HepG2 (cell line): ENCODE results near the gene ELP5. TPM values are rescaled to one million over a fixed set of nuclear protein-coding genes. Genes with fewer than 3 reads are reported as not detected.

Source experiments
- CEBPB ChIP-seq: IDR thresholded peaks from 2 replicates; pipeline ENCODE4 v1.6.1; 2011; ENCODE audit warnings: low read depth, low read length, improper control_type of control experiment, borderline replicate concordance
- CTCF ChIP-seq: sonication (generic); formaldehyde crosslinking; IDR thresholded peaks from 2 replicates; pipeline ENCODE4 v1.5.0; 2020; ENCODE audit warnings: mild to moderate bottlenecking, missing genetic modification reagents, moderate library complexity
- ETS1 ChIP-seq: sonication (generic); formaldehyde crosslinking; IDR thresholded peaks from 2 replicates; pipeline ENCODE4 v1.4.0; 2020; ENCODE audit warnings: missing genetic modification reagents
- GABPA ChIP-seq, 2 experiments: IDR thresholded peaks; 2 replicates each; pipeline ENCODE4 v1.6.1; 2011 to 2016; ENCODE audit warnings: low read depth in 2 of 2, low read length in 1 of 2, missing biosample characterization in 1 of 2, missing genetic modification characterization in 1 of 2
- KDM5B ChIP-seq: sonication (generic); formaldehyde crosslinking; IDR thresholded peaks from 2 replicates; pipeline ENCODE4 v1.4.0; 2020; ENCODE audit warnings: missing genetic modification reagents, mild to moderate bottlenecking, borderline replicate concordance
- KLF11 ChIP-seq: IDR thresholded peaks from 2 replicates; pipeline ENCODE4 v1.6.1; 2016; ENCODE audit warnings: missing compliant biosample characterization
- KLF12 ChIP-seq: sonication (generic); formaldehyde crosslinking; IDR thresholded peaks from 2 replicates; pipeline ENCODE4 v1.4.0; 2020; ENCODE audit warnings: missing genetic modification reagents, borderline replicate concordance
- NFYC ChIP-seq: IDR thresholded peaks from 2 replicates; pipeline ENCODE4 v1.6.1; 2016; ENCODE audit warnings: missing genetic modification reagents, missing compliant biosample characterization
- SCMH1 ChIP-seq: sonication (generic); formaldehyde crosslinking; IDR thresholded peaks from 2 replicates; pipeline ENCODE4 v1.9.0; 2021; ENCODE audit warnings: missing genetic modification reagents, mild to moderate bottlenecking, borderline replicate concordance
- SMC3 ChIP-seq: IDR thresholded peaks from 2 replicates; pipeline ENCODE4 v1.6.1; 2011; ENCODE audit warnings: low read length, improper control_type of control experiment
- SOX13 ChIP-seq, 3 experiments: fragments of 450-650 bp in 1 of 3; sonication (generic) in 1 of 3; formaldehyde crosslinking in 1 of 3; IDR thresholded peaks in 2 of 3; conservative IDR thresholded peaks in 1 of 3; 2 replicates each; pipeline versions ENCODE4 v1.5.0 to v1.6.1; 2016 to 2020; ENCODE audit warnings: antibody characterized with exemption in 1 of 3, mild to moderate bottlenecking in 1 of 3, missing compliant biosample characterization in 1 of 3, missing genetic modification reagents in 1 of 3, moderate library complexity in 1 of 3
- TMF1 ChIP-seq: sonication (generic); formaldehyde crosslinking; IDR thresholded peaks from 2 replicates; pipeline ENCODE4 v1.8.1; 2022; ENCODE audit warnings: low read depth, missing genetic modification reagents
- ZNF10 ChIP-seq: sonication (generic); formaldehyde crosslinking; IDR thresholded peaks from 2 replicates; pipeline ENCODE4 v1.4.0; 2020; ENCODE audit warnings: mild to moderate bottlenecking, low read depth, missing genetic modification reagents, borderline replicate concordance
- ZNF326 ChIP-seq: sonication (generic); formaldehyde crosslinking; IDR thresholded peaks from 2 replicates; pipeline ENCODE4 v1.4.0; 2020; ENCODE audit warnings: missing genetic modification reagents, borderline replicate concordance
- ZNF432 ChIP-seq: sonication (generic); formaldehyde crosslinking; IDR thresholded peaks from 2 replicates; pipeline ENCODE4 v1.5.0; 2020; ENCODE audit warnings: missing genetic modification reagents, mild to moderate bottlenecking, borderline replicate concordance
- ZNF652 ChIP-seq: IDR thresholded peaks from 2 replicates; pipeline ENCODE4 v1.6.1; 2016; ENCODE audit warnings: low read depth, borderline replicate concordance
- polyA plus RNA-seq, 8 experiments: library from polyadenylated mRNA; depleted of rRNA in 3 of 8; stranded (reverse) in 7 of 8; unstranded in 1 of 8; fragments of >200 nt; fragmentation: Illumina TruSeq in 4 of 8; extraction: Trizol in 4 of 8; gene quantifications; 2 replicates each; pipeline versions ENCODE4 v1.2.1 to v1.2.3, GENCODE V29; 2011 to 2016; ENCODE audit warnings: low read depth in 4 of 8, missing spikeins in 1 of 8, mixed read lengths in 1 of 8; ENCODE audit not compliant: insufficient read depth in 1 of 8
- total RNA-seq, 5 experiments: library from RNA; depleted of rRNA; stranded (reverse); fragments of >200 nt; fragmentation: Illumina TruSeq; extraction: Trizol; gene quantifications; 2 replicates each; pipeline ENCODE4 v1.2.3, GENCODE V29; 2016; ENCODE audit warnings: low read depth in 1 of 5
- TF ChIP-seq, protein P1 (sequence below): IDR thresholded peaks from 2 replicates; pipeline ENCODE4 v1.6.1; 2012; ENCODE audit warnings: inconsistent platforms
- TF ChIP-seq, protein P2 (sequence below): sonication (generic); formaldehyde crosslinking; IDR thresholded peaks from 2 replicates; pipeline ENCODE4 v1.4.0; 2020; ENCODE audit warnings: missing genetic modification reagents
- TF ChIP-seq, protein P3 (sequence below): sonication (generic); formaldehyde crosslinking; IDR thresholded peaks from 2 replicates; pipeline ENCODE4 v1.4.0; 2020; ENCODE audit warnings: mild to moderate bottlenecking, missing genetic modification reagents
- TF ChIP-seq, protein P4 (sequence below): IDR thresholded peaks from 2 replicates; pipeline ENCODE4 v1.6.1; 2012; ENCODE audit warnings: low read depth, low read length, improper control_type of control experiment
- TF ChIP-seq, protein P5 (sequence below): sonication (generic); formaldehyde crosslinking; IDR thresholded peaks from 2 replicates; pipeline ENCODE4 v1.4.0; 2020; ENCODE audit warnings: missing genetic modification reagents

ELP5 gene
- total and polyA plus RNA-seq, 2 of the 13 experiments (the other 11 are each of a cell fraction or from before 2014, with no cell fraction given) = 67.6 to 69.8 TPM

- no peak for TF ChIP-seq NFYC (CRISPR knock-in tag)
- TF ChIP-seq, protein P1, sequence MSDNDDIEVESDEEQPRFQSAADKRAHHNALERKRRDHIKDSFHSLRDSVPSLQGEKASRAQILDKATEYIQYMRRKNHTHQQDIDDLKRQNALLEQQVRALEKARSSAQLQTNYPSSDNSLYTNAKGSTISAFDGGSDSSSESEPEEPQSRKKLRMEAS = no peak
- no peak for TF ChIP-seq SOX13 (IDR thresholded peaks at IDR 0.05)
- no peak for TF ChIP-seq SOX13 (CRISPR knock-in tag; conservative IDR thresholded peaks at IDR 0.05 in 1 of 2, IDR thresholded peaks at IDR 0.05 in 1 of 2)
- no peak for TF ChIP-seq ZNF10 (CRISPR knock-in tag)
- no peak for TF ChIP-seq KLF12 (CRISPR knock-in tag)
- TF ChIP-seq SCMH1 (CRISPR knock-in tag) = no peak
- no peak for TF ChIP-seq KDM5B (CRISPR knock-in tag)
- TF ChIP-seq TMF1 (CRISPR knock-in tag) = no peak
- TF ChIP-seq, protein P2, sequence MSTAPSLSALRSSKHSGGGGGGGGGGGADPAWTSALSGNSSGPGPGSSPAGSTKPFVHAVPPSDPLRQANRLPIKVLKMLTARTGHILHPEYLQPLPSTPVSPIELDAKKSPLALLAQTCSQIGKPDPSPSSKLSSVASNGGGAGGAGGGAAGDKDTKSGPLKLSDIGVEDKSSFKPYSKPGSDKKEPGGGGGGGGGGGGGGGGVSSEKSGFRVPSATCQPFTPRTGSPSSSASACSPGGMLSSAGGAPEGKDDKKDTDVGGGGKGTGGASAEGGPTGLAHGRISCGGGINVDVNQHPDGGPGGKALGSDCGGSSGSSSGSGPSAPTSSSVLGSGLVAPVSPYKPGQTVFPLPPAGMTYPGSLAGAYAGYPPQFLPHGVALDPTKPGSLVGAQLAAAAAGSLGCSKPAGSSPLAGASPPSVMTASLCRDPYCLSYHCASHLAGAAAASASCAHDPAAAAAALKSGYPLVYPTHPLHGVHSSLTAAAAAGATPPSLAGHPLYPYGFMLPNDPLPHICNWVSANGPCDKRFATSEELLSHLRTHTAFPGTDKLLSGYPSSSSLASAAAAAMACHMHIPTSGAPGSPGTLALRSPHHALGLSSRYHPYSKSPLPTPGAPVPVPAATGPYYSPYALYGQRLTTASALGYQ (CRISPR knock-in tag) = no peak
- TF ChIP-seq ETS1 (CRISPR knock-in tag) = no peak
- no peak for TF ChIP-seq ZNF326
- TF ChIP-seq CTCF (CRISPR knock-in tag) = peak; percentile 55
- TF ChIP-seq, protein P3, sequence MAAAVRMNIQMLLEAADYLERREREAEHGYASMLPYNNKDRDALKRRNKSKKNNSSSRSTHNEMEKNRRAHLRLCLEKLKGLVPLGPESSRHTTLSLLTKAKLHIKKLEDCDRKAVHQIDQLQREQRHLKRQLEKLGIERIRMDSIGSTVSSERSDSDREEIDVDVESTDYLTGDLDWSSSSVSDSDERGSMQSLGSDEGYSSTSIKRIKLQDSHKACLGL = no peak
- TF ChIP-seq GABPA (IDR thresholded peaks at IDR 0.05; ENCODE audit: low read depth, low read length) = no peak
- no peak for TF ChIP-seq GABPA (CRISPR knock-in tag; IDR thresholded peaks at IDR 0.05; ENCODE audit: low read depth)
- TF ChIP-seq ZNF432 (CRISPR knock-in tag) = no peak
- TF ChIP-seq KLF11 (CRISPR knock-in tag) = no peak
- TF ChIP-seq, protein P4, sequence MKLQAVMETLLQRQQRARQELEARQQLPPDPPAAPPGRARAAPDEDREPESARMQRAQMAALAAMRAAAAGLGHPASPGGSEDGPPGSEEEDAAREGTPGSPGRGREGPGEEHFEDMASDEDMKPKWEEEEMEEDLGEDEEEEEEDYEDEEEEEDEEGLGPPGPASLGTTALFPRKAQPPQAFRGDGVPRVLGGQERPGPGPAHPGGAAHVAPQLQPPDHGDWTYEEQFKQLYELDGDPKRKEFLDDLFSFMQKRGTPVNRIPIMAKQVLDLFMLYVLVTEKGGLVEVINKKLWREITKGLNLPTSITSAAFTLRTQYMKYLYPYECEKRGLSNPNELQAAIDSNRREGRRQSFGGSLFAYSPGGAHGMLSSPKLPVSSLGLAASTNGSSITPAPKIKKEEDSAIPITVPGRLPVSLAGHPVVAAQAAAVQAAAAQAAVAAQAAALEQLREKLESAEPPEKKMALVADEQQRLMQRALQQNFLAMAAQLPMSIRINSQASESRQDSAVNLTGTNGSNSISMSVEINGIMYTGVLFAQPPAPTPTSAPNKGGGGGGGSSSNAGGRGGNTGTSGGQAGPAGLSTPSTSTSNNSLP = no peak
- TF ChIP-seq, protein P5, sequence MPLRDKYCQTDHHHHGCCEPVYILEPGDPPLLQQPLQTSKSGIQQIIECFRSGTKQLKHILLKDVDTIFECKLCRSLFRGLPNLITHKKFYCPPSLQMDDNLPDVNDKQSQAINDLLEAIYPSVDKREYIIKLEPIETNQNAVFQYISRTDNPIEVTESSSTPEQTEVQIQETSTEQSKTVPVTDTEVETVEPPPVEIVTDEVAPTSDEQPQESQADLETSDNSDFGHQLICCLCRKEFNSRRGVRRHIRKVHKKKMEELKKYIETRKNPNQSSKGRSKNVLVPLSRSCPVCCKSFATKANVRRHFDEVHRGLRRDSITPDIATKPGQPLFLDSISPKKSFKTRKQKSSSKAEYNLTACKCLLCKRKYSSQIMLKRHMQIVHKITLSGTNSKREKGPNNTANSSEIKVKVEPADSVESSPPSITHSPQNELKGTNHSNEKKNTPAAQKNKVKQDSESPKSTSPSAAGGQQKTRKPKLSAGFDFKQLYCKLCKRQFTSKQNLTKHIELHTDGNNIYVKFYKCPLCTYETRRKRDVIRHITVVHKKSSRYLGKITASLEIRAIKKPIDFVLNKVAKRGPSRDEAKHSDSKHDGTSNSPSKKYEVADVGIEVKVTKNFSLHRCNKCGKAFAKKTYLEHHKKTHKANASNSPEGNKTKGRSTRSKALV = no peak
- TF ChIP-seq SMC3 = peak; percentile 71
- 0 out of 2 replicates have a peak, but pooled peaks have one; percentile 9 for TF ChIP-seq CEBPB
- TF ChIP-seq ZNF652 (CRISPR knock-in tag) = no peak
Measured at GRCh38 chr17:7213895-7214299, 38.1 kb upstream of the ELP5 start (continued).
